ENCODE results near the gene FSTL4.

The FSTL4 gene
- 0.14 to 0.48 reads per million in 2 donors for total RNA-seq

DNA sequence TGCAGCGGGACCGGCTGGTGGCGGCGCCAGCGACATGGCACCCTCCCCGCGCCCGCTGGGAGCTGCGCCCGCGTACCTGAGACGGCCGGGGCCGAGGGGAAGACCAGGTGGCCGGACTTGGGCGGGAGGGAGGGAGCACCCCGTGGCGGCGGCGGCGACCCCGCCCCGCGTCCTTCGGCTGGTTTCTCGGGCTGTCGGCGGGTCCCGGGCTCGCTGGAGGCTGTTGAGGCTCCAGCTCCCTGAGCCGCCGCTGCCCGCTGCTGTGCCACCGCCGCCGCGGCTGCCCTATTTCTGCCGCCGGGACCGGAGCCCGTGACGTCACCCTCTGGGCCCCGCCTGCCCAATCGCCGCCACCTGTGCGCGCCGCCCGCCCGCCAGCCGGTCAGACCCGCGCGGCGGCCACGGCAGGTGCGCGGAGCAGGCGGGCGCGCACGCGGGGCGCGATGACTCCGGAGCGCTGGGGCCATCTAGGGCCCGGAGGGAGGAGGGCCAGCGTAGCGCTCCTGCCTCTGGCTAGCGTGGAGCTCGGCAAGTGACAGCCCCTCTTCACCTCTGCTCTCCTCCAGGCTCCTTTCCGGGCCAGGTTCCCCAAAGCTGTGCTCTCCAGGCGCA, at the start of gene FSTL4:
Gene FSTL4, minus strand, starts transcription at position 293 of the 612 bp plus-strand sequence.
- DNase-seq, result no peak

GRCh38 chr5:133661389-133661788, 49.0 kb upstream of the FSTL4 start:
- DNase-seq, result no peak

DNA sequence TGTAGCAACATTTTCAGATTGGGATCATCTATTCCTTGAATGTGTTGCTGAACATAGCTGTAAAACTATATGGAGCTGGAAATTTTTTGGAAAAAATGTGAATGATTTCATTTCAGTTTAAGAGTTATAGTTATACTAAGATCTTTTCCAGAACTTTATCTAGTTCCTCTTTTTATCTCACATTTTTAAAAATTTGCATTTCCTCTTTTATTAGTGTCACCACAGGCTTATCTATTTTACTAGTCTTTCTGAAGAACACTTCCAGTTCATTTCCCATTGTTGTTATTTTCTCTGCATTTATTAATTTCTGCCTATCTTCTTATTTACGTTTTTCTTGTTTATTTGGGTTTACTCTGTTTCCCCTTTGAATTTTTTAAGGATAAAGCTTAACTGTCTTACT, 46.0 kb upstream of the FSTL4 start:
- DNase-seq, result no peak

GRCh38 chr5:133657036-133657435, 44.7 kb upstream of the FSTL4 start:
- no peak for DNase-seq

DNA sequence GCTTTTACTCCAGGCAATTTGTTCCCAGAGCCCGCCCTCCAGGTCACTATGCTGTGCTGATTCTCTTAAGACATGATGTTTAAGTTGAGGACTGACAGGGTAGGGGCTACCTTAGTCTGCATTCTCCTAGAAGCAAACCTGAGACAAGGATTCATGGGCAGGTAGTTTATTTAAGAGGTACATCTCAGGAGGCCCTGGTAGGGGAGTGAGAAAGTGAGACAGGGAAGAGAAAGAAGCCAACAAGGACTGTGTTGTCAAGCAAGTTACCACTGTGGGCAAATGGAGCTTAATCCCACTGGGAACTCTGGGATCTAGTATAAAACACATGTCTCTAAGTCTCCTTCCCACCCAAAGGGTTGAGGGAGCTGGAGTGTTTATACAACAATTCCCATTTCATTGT, 43.6 kb upstream of the FSTL4 start:
- DNase-seq, result no peak

- DNase-seq, result no peak
These were observed 41.4 kb upstream of the FSTL4 start for GRCh38 chr5:133653760-133654049.

DNA sequence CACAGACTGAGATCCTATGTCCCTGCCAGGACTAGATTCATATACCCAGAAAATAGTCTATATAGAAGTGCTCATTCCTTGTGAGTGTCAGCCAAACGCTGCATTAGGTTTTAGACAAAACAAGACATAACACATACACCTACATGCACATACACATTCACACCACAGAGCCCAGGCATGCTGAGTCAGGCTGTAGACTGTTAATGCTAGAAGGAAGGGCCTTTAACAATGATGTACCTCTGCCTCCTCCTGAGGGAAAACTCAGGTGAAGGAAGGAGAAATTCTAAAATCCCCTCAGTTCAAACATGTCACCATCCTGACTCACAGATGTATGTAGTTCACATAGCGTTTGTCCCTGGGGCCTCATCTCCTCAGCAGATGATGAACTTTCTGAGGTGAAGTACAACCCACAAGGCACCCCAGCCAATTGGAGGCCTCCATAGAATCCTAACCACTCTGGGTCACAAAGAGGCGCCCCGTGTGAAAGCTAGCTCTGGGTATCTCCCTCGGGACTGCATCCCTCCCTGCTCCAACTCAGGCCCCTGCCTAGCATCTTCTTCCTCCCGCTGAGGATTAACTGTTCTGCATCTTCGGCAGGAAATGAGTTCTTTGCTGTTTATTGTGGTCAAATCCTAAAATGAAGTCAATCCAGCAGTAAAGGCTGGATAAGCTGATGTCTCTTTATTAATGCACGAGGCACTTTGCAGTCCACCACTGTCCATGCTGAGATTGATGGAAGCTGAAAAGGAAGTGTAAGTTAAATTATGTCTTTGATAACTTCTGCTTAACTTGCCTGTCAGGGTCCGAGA, 40.8 kb upstream of the FSTL4 start:
- DNase-seq, result no peak

GRCh38 chr5:133644000-133644865, 31.9 kb upstream of the FSTL4 start:
- DNase-seq, result no peak

- DNase-seq, result no peak
These were observed 31.0 kb upstream of the FSTL4 start for GRCh38 chr5:133643365-133643764.

- no peak for DNase-seq
These were observed 29.9 kb upstream of the FSTL4 start for GRCh38 chr5:133642153-133642722.

- DNase-seq, result no peak
These were observed 29.3 kb upstream of the FSTL4 start for GRCh38 chr5:133641683-133642082.

DNA sequence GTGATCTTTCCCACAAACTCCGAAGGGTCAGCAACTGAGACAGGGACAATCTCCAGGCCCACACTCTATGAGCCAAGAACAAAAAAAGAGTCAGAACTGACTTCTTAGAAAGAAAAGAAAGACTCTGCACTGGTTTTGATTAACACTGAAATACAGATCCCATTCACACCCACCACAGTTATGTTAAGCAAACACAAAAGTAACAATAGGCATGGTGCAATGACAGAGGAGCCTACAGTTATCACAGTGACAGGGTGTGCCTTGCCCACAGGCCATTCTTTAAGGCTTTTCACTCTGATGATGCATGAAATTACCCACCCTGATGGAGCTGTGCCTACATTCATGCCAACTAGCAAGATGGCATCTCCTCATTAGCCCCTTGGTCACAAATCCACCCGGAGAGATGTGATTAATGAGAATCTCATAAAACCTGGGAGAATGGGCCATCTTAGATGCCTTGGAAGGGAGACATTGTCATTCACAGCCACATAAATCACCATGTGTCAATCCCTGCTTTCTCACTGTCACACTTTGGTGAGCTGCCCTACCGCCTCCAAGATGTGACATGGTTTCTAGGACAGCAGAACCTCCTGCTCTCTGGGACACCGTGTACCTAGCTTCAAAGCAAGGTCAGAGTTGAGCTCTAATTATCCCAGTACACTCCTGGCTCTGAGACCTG, 27.6 kb upstream of the FSTL4 start:
- no peak for DNase-seq

GRCh38 chr5:133638436-133638835, 26.1 kb upstream of the FSTL4 start:
- no peak for DNase-seq

- DNase-seq, result no peak
These were observed 24.9 kb upstream of the FSTL4 start for GRCh38 chr5:133637206-133637605.

DNA sequence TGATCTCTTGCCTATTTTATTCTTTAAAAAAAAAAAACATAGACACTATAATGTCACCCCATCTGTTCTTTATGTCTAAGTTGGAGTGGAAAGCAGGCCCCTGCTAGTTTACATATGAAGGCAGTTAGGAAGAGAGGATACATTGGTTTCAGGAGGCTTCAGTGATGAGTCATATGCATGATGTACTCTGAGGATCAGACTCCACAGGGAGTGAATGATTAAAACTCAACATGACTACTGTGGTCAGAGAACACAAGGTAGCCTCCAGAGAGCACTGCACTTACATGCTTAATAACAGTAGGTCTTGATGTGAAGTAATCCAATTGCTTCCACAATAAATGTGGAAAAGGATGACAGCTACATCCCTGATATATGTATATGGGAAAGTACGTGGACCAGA, 22.7 kb upstream of the FSTL4 start:
- no peak for DNase-seq

- no peak for DNase-seq
These were observed 14.8 kb upstream of the FSTL4 start for GRCh38 chr5:133627180-133627579.

DNA sequence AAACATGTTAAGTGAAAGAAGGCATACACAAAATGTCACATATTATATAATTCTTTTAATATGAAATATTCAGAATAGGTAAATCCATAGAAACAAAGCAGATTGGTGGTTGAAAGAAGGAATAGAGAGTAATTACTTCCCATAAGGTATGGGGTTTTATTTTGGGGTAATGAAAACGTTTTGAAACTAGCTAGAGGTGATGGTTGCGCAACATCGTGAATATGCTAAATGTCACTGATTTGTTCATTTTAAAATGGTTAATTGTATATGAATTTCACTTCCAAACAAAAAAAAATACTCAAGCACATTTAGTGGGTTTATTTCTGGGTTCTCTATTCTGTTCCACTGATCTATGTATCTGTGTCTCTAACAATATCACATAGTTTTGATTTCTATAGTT, 12.0 kb upstream of the FSTL4 start:
- DNase-seq, result no peak

DNA sequence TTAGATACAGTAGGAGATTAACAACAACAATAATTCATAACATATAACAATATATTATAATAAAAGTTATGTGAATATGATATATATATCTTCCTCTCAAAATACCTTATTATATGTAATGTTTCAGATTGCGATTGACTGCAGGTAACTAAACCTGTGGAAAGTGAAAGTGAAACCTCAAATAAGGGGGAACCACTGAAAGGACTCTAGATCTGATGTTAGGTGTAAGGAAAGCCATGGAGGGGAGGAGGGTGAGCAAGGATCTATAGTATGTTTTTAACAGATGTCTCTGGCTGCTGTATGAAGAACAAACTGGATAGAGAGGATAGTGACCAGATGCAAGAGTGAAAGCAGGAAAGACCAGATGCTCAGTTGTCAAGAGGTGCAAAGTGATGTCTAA, 5.8 kb upstream of the FSTL4 start:
- DNase-seq, result no peak

DNA sequence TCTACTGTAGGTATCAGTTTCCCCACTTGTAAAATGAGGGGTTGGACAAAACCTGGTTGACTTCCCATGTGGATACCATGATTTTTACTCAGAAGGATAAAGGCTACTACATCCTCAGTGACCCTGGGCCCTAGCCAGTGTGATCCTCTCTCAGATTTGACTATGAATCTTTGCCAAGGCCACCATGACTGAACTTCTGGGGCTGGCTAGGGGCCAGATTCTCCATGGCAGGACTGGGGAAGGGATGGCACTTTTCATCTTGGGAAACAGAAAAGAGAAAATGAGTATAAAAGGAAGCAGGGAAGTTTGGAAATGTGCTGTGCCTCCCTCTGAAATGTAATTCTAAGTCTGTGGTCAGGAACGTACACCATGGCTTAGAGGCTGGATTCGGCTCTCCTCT, 1.4 kb upstream of the FSTL4 start:
- DNase-seq, result no peak

DNA sequence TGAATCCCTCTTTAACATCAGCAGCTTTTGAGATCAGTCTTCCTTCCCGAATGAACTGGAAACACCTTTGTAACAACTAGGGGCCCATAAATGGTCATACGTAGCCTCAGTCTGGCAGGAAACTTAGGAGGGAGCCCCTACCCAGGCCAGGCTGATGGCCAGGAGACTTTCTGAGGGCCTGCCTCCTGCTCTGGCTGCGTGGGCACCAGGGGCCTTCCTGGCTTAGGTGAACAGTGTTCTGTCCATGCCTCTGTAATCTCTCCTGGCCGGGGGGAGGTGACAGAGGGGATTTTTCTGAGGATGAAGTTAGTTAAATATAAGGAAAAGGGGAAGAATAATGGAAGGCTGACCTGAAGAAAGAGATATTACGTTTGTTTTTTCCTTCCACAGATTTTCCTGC, 843 bp upstream of the FSTL4 start:
- DNase-seq, result no peak

DNA sequence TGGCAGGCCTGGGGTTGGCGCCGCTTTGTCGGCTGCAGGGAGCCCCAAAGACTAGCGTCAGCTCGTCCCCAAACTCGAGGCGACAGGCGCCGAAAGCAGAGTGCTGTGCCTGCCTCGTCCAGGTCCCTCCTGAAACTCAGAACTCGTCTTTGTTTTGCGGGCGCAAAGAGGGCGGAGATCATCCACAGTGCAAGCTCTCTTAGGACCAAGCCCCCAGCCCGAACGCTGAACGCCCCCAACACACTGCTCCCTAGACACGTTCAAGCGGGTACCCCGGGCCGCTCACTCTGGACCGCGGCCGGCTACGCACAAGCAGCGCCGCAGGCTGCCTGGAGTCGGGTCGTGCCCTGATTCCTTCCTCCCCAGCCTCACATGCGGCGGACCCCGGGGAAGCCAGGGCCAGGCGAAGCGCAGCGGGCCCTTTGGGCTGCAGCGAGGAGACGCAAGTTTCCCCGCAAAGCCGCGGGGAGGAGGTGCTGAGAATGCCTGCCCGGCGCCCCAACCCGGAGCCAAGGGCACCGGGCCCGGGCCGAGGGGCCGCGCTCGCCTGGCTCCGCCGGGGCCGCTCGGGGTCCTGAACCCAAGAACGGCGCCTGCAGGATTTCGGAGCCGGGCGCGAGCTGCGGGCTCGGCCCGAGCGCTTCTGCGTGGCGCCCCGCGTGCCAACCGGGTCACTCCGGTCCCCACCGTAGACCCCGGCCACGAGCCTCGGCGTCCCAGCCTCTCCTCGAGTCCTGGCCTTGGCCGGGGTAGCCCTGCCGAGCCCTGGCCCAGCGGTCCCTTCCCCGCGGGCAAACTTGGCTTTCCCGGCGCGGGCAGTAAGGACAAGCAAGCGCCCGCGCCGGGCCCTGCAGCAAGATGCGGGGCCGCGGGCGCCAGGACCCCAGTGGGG, 738 bp downstream of the FSTL4 start:
- DNase-seq, result no peak
